PFSK-1 (cell line): ENCODE results near the gene SMARCA1.

Source experiments
- FOXP2 ChIP-seq: optimal IDR thresholded peaks from 2 replicates; pipeline ENCODE3; 2011; ENCODE audit warnings: borderline replicate concordance, control low read depth, inconsistent platforms; ENCODE audit not compliant: insufficient read depth; ENCODE audit errors: extremely low read length, extremely low read depth
- POLR2AphosphoS5 ChIP-seq: IDR thresholded peaks from 2 replicates; pipeline ENCODE4 v1.6.1; 2012; ENCODE audit warnings: low read depth, mild to moderate bottlenecking, control low read depth, low read length, moderate library complexity
- TAF1 ChIP-seq: IDR thresholded peaks from 2 replicates; pipeline ENCODE4 v1.6.1; 2012; ENCODE audit warnings: low read length, control low read depth, borderline replicate concordance; ENCODE audit not compliant: insufficient read depth

GRCh38 chrX:129553619-129554288 is 30.5 kb upstream of the SMARCA1 start:
- TF ChIP-seq POLR2AphosphoS5 (no peak), FOXP2 (no peak), TAF1 (no peak)
